Measurements from ENCODE around the gene PRCC.
A peak's percentile ranks its signal among the peaks of the same experiment; 100 is the strongest.

PRCC gene

DNA sequence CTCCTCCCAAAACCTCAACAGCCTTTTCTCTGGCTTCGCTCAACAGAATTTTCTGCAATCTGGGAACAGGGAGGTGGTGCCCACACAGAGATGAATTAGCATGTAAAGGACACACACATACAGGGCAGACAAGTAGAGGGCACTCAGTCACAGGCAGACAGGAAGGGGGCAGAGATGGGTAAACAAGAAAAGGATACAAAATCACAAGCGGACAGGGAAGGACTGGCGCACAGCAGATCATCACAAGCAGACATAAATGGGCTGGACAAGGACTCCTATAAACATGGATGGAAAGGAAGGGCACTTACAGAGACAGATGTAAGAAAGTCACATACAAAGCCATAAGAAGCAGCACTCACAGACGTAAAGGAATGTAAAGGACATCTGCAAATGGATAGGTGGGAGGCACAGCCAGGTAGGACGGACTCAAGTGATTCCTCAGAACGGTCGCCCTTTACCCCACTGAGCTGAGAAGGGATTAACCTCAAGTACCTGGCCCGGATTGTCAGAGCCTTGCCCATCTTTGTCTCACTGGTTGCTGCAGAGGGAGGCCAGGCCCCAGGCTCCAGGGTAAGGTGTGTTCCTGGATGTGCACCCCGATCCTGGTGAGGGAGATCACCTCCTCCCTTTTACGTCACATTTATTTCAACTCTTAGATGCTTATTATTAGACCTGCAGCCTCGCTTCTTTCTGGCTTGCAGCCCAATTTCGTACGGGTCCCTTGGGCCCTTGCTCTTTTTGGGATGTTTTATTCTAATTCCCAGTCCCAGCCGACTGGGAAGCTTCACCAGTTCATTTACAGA, 836 bp upstream of the PRCC start:
- DNase-seq, result no peak

DNA sequence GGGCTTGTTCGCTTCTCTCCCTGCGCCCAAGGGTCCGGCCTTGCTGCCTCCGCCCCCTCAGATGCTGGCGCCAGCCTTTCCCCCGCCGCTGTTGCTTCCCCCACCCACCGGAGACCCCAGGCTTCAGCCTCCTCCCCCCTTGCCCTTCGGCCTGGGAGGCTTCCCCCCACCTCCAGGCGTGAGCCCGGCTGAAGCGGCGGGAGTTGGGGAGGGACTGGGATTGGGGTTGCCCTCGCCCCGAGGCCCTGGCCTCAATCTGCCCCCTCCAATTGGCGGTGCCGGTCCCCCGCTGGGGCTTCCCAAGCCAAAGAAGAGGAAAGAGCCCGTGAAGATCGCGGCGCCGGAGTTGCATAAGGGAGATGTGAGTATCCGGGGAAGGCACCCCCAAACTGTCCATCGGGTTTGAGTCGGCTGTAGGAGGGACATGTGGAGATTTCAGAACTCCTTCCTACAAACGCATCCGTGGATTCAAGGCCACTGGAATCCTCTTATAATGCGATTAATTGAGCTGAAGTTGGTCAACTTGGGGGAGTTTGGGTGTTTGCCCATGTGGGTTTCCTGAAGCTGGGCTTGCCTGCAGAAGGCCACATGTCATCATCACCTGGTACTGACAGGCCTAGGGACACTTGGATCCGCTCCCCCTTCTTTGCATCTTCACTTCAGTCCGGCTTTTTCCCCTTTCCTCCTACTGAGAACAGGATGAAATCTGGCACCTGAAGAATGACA, 707 bp downstream of the PRCC start:
- no peak for DNase-seq

DNA sequence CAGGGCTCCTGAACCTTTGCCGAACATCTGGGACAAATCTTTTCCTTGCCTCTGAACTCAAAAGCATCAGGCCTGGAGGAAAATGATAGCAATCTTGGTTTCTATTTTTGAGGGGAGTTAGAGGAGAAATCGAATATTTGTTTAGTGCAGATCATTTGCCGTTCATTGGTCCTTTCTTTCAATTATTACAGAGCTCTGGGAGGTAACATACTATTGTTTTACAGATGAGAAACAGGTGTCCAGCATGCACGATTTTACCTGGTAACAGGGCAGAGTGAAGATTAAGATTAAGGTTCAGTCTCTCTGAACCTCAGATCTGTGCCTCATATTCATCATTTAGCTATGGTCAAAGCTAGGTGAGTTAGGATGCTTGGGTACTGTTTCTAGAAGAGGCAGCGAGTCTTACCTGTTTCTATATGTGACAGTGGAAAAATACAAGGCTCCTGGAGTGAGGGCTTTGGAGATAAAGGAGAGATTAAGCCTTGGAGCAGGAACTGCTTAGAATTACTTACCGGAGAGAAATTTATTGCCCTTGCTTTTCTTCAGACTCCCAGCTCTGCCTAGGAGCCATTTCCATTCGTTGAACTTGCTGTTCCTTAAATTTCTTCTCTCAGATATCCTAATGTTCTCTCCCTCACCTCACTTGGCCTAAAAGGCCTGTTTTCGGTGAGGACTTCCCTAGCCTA, 1.4 kb downstream of the PRCC start:
- DNase-seq, result no peak

DNA sequence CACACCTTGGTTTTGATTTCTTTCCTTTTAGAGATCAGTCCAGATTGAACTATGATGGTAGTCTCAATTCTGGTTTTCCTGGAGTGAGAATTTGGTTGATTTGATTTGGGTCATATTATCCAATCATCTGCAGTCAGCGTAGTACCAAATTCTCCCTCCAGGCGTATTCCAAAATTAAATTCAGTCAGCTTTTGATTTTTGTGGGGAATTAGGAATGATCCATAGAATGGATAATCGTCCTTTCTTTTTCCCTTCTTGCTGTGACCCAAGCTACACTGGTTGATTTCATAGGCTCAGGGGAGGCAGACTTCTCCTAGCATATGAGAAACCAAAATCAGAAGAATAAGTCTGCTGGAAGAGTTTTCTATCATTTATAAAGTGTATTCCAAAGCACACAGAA, 4.9 kb downstream of the PRCC start:
- no peak for DNase-seq

DNA sequence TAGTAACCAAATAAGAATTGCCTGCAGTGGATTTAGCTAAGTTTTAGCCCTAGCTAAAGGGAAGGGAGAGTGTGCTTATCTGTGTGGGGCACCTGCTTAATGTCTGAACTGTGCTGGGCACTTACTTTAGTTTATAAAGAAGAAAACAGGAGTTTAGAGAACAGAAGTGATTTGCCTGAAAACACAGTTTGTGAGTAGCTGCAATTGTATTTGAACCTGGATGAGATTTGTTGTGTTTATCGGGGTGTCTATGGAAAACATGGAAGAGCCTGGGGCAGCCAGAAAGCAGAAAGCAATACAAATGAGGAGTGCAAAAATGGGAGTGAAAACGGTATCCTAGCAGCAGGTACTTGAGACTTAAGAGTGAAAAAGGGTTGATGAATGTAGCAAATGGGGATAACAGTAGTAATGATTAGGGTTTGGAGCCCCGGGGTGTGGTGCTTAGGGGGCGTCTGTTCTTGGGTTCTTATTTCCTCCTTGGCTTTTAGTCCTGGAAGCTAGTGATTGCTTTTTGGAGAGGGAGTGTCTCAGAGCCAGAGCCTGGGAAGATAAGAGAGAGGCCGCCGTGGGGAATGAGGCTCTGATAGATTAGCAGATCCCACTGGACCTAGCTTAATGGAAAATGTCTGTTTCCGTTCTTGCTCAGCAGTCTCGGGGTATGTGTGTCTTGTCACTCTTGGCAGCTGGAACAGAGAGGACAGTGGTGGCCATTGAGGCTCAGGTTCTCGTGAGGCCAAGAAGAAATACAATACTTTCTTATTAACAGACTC, 5.6 kb downstream of the PRCC start:
- no peak for DNase-seq

DNA sequence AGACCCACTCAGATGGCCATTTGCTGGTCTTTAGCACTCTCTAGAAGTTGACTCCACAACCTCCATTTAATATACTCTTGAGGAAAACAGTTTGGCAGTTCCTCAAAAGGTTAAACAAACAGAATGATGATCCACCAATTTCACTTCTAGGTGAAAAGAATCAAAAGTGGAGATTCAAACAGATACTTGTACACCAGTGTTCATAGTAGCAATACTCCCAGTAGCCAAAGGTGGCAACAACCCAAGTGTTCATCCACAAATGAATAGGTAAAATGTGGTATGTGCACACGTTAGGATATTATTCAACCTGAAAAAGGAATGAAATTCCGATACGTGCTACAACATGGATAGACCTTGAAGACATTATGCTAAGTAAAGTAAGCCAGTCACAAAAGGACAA, 6.3 kb downstream of the PRCC start:
- DNase-seq, result no peak

DNA sequence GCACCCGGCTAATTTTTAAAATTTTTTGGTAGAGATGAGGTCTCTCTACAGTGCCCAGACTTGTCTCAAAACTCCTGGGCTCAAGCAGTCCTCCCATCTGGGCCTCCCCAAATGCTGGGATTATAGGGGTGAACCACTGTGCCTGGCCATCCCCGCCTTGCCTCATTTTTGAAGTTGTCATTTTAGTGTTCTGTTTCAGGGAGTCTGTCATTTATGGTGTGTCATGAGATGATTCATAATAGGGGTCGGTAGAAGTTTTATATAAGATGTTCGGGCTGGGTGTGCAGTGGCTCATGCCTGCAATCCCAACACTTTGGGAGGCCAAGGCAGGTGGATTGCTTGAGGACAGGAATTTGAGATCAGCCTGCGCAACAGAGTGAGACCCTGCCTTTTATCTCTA, 8.5 kb downstream of the PRCC start:
- no peak for DNase-seq

DNA sequence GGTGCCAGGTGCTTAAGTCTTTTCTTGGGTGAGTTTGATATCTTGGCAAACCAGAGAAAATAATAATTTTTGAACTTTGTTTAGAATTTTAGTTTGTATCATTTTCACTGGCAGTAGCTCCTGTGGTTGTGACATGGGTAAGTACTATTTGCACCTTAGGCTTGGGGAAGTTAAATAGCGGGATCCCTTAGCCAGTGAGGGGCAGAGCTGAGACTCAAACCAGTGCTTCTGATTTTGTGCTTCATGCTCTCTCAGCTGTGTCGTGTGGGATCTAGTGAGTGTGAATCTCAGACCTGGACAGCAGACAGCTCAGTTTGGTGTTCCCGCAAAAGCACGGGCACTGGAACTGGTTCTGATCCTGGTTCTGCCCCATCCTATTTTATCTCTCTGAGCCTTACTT, 9.6 kb downstream of the PRCC start:
- DNase-seq, result no peak

DNA sequence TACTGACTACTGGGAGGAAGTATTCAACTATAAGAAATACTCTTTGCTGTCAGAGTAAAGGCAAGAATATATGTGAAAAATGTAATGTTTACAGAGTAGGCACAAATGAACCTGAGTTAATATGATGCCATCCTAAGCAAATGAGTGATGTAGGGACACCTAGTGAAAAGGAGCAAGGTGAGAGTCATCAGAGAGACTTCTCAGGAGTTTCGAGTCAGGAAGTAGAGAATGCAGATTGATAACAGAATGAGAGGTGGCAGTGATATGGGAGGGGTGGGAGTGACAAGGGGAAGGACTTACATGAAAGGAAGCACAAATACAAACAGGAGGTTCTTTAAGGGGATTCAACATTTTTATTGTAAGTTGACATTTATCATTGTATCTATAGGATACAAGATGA, 10.2 kb downstream of the PRCC start:
- no peak for DNase-seq

DNA sequence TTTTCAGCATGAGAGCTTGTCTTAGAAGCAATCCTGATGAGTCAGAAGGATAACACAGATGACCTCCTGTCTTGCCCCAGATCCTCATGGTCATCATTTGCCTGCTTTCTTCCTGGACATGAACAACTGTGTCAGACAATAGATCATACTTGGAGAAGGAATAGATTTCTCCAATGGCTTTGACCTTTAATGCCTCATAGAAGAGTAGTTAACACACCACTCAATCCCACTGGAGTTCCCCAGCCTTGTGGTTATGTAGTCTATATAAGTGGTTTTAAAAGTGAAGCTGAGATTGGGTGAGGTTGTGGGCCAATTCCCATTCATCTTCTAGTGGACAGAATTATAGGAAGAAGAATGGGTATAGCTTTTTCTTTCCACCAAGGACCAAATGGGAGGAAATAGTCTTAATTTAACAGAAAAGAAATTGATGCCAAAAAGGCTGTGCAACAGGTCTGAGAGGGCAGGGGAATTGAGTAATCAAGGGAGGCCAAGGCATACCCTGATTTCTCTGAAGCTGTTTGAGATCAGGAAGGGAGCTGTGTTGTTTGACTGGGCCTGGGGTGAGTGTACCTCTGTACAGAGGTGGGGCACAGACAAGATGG, 14.4 kb downstream of the PRCC start:
- DNase-seq, result peak; percentile 73

DNA sequence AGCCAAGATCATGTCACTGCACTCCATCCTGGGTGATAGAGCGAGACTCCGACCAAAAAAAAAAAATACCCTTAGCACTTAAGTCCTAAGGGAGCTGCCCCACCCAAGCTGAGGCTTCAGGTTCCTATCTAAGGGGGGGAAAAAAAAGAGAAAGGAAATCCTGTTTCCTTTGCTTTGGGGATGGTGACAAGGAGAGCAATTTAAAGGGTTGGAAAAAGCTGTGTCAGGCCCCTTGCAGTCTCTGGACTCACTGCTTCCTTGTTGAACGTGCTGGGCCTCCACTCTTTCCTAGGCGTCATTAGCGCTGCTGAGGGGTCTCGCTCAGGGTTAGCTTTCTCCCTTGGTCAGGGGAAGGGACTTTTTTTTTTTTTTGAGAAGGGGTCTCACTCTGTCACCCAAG, 18.1 kb downstream of the PRCC start:
- no peak for DNase-seq

DNA sequence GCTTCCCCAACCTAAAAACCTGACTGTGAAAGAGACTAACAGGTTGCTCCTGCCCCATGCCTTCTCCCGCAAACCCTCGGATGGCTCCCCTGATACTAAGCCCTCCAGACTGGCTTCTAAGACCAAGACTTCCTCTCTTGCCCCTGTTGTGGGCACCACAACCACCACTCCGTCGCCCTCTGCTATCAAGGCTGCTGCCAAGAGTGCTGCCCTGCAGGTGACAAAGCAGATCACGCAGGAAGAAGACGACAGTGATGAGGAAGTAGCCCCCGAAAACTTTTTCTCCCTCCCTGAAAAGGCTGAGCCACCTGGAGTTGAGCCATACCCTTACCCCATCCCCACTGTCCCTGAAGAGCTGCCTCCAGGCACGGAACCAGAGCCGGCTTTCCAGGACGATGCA, 19.3 kb downstream of the PRCC start:
- no peak for DNase-seq

DNA sequence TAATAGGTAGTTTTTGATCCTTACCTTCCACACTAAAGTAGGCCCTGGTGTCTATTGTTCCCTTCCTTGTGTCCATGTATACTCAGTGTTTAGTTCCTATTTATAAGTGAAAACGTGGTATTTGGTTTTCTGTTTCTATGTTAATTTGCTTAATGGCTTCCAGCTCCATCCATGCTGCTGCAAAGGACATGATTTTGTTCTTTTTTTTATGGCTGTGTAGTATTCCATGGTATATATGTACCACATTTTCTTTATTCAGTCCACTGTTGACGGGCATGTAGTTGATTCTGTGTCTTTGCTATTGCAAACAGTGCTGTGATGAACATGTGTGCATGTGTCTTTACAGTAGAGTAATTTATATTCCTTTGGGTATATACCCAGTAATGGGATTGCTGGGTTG, 20.8 kb downstream of the PRCC start:
- DNase-seq, result no peak

DNA sequence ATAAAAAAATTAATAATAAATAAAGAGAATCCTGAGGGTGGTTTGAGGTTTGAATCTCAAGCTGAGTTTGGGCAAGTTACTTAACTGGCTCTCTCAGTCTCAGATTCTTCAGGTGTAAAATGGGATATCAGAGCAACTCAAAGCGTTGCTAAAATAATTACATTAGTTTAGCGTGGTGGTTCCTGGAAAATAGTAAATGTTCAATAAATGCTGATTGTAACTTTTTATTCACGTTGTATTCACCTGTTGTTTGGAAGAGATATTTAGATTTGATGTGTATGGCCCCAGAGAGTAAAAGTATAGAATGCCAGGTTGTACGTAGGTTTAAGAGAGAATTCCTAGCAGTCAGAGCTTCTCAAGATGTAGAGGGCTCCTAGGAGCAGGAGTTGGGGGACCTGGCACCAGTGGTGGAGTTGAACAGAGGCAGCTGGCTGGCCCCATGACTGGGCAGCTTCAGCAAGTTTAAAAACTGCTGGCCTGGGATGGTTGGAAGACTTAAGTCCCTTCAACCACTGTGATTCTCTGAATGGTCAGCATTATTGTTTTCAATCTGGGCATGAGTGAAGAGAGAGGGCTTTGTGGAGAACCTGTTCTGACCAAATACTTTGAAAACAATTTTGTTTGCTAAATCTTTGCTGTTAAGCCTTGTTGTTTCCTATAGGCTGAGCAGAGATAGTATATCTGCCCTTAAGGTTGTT, 22.4 kb downstream of the PRCC start:
- DNase-seq, result no peak

DNA sequence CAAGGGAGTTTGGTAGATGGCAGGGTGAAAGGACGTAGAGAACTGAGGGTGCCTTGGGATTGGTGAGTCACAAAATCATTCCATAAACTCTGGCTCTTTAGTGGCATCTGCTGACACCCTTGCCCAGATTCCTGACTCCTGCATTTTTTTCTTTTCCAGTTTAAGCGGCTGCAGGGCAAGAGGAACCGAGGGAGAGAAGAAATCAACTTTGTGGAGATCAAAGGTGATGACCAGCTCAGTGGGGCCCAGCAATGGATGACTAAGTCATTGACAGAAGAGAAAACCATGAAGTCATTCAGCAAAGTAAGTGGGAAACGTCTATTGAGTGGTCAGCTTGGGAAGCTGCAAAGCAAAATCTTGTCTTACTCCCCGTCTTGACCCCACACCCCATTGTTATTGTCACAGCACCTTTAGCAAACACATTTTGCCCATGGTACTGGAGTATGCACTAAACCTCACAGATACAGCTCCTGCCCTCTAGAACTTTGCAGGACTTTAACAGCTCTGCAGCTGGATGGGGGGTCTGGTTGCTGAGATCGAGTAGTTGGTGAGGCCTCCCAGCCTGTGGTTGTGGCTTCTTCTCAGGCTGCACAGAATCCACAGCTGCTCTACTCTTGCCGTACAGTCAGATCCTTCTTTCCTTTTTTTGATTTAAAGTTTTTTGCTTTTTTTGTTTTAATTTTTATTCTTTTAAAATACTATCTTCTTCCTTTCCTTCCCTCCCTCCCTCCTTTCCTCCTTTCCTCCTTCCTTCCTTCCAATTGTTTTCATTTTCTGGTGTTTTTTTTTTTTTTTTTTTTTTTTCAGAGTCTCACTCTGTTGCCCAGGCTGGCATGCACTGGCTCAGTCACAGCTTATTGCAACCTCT, 27.4 kb downstream of the PRCC start:
- DNase-seq, result no peak

DNA sequence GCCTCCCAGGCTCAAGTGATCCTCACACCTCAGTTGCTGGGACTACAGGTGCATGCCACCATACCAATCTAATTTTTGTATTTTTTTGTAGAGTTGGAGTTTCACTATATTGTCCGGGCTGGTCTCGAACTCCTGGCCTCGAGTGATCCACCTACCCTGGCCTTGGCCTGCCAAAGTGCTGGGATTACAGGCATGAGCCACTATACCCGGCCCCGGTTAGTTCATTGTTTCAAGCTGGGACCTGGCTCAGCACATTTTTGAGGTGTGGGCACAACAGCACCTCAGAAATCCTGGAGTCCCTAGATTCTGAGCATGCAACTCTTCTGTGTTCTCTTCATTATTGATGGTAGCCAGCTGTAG, 28.0 kb downstream of the PRCC start:
- DNase-seq, result no peak

DNA sequence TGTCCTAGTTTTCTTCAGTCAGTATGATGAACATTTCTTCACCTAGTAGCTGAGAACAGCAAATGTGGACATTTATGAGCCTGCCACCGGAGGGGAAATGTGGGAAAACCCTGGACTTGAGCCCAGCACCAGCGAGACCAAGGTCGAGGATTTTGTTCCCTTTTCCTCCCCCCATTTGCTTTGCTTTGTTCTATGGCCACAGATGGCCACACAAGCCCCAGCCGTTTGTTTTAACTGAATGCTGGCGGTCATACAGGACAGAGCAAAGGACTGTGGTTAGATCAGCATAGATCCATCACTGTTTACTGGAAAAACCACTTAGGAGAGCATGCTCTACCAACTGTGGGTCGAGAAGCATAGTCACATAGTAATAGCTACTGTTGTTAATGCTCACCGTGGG, 28.5 kb downstream of the PRCC start:
- peak; percentile 75 for DNase-seq

DNA sequence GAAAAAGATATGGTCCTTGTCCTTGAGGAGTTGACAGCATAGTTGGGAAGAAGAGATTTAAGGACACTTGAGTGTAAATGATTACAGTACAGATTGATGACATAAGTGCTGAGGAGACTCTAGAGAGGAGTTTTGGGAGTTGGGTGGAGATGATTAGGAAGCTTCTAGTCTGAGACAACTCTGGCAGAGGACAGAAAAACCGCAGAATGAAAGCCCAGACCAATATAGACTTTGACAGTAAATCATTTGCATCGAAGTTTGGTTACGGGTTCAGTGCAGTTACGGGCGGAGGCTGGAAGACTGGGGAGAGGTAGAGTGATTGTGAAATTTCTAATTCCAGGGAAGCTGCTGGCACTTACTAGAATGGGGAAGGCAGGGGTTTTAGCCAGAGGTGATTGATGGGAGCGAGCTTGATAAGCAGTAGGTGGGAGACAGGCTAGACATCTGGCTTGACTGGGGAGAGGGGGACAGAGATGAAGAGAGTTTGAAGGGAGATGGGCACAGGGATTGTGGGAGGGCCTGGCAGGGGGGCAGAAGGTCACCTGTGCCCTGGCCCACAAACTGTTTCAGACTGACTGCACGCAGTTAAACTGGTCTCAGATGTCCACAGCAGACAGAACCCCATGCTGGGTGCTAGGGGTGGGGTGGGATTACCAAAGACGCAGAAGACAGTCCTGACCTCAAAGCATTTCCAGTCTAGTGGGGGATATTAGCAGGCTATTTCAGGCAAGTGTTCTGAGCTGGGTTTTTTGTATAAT, 29.2 kb downstream of the PRCC start:
- peak; percentile 86 for DNase-seq

DNA sequence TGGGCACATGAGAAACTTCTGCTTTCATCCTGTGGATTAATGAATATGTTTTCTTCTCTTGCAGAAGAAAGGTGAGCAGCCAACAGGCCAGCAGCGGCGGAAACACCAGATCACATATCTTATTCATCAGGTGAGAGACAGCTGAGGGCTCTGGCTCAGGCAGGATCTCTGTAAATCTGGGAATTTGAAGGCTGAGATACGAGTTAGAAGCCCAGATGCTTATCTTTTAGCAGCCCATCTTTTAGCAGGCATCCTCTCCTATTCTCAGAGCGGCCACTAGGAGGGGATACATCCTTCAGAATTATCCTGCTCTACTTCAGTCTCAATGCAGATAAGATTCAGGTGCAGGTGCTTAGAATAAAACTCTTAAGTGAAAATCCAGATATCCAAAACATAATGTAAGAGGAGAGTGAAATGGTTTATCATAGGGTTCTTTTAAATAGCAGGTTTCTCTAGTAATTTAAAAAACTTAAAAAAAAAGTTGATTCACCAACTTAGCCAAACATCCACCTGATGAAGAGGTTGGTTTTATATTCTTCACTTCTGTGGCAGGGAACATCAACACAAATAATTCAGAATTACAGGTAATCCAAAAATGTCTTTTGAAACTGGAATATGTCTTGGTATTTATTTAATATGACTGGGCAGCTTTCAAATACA, 30.0 kb downstream of the PRCC start:
- DNase-seq, result peak; percentile 62

Measured in fibroblast of upper back skin (primary cell).